GM21360 (cell line): ENCODE results near the gene DNAJB8.

ENCODE experiments used
- ATAC-seq: cut with Tn5 transposase; IDR thresholded peaks from one replicate; pipeline ENCODE4 v1.9.1; 2021; ENCODE audit warnings: mild to moderate bottlenecking, moderate library complexity; ENCODE audit not compliant: unreplicated experiment

DNAJB8 gene

DNA sequence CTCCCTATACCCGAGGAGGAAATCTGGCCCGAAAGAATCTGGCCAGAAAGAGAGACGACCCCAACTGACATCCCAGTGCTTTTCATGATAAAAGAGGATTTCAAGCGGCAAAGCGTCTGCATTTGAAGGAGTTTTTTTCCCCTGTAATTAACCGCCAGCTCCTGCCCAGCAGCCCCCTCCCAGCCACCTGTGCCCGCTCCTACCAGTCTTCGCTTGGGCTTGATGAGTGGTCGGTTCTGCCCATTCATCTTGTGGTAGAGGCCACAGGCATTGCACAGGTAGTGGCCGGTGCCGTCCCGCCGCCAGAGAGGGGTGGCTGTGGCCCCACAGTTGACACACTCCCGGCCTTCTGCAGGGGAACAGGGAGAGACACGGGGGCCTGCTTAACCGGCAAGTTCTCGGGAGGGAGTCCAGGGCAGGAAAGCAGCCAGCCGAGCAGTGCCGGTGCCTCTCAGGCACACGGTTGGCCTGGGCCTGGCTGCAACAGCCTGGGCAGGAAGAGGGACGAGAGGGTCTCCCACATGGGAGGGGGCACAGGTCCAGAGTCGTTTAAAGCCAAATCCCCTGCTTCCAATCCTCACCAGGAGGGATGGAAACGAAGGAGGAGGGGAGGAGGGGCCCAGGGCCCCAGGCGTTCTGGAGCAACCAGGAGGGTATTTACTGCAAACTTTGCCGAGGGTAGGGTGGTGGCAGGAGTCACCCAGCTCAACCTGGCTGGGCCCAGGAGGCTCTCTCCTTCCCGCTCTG is 17.1 kb upstream of the DNAJB8 start:
- no peak for ATAC-seq

DNA sequence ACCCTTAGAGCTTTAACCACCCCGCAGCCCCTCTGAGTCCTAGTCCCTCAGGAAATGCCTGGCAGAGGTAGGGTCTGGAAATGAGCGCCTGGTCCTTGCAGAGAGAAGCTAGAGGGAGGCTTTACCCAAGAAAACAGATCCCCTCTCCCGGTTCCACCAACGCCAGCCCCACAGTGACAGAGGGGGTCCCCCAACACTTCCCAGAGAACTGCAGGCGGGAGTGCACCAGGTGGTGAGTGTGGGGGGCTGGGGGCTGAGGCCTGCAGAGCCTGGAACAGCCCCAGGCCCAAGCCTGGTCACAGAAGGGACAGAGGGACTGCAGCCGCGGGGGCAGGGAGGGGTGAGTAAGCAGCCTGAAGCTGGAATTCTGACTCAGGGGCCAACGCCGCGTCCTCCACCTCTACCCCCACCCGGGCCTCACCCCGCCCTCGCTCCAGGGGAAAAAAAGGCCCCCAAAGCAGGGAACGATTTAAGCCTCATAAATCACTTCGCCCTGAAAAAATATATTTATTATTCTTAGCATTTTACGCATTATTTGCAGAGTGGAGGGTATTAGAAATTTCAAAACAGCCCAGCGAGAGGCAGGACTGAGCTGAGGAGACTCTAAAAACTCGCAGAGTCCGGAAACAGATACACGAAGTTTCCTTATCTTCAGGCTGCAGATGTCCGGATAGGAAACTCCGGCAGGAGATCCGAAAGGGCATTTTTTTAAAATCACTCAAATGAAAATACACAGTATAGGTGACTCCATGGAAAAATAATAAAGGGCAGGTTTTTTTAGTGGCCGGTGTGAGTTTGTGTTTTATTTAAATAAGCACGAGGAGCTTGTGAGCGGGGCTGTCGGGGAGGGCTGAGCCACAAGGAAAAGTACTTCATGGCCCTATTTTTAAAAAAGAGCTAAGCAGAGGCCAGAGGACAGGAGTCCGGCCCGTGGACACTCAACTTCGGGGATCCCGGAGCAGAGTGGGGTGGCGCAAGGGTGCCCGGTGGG is 16.3 kb upstream of the DNAJB8 start:
- ATAC-seq, result no peak

DNA sequence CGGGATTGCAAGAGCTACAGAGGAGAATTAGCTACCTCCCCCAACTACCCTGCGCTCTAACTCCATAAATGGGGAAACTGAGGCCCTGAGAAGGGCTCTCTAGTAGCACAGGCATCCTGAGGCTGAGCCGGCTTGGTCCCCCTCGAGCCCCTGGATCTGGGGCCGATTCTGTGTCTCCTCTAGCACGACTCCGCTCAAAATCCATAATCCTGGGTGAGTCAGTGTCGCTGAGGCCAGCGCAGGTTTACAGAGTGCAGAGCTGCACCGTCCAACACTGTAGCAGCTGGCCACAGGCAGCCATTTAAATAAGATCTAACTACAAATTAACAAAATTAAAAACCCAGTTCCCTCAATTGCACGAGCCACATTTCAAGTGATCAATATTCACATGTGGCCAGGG is 15.5 kb upstream of the DNAJB8 start:
- no peak for ATAC-seq

DNA sequence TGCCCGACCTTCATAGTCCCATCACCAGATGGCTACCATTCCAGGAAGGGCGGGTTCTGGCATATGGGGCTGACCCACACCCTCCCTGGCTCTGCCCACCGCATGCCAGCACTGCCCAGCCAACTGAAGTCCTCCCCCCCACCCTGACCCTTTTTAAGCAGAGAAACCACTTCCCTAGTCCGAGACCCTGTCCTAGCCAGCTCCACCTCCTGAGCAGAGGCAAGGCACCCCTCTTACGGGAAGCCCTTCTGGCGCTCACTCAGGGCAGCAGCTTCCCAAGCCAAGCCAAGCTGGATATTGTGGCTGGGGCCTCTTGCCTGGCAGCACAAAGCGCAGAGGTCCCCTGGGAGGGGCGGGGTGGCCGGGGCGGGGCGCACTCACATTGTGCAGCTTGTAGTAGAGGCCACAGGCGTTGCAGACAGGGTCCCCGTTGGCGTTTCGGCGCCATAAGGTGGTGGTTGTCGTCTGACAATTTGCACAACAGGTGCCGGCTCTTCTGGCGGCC is 14.8 kb upstream of the DNAJB8 start:
- ATAC-seq, result no peak

DNA sequence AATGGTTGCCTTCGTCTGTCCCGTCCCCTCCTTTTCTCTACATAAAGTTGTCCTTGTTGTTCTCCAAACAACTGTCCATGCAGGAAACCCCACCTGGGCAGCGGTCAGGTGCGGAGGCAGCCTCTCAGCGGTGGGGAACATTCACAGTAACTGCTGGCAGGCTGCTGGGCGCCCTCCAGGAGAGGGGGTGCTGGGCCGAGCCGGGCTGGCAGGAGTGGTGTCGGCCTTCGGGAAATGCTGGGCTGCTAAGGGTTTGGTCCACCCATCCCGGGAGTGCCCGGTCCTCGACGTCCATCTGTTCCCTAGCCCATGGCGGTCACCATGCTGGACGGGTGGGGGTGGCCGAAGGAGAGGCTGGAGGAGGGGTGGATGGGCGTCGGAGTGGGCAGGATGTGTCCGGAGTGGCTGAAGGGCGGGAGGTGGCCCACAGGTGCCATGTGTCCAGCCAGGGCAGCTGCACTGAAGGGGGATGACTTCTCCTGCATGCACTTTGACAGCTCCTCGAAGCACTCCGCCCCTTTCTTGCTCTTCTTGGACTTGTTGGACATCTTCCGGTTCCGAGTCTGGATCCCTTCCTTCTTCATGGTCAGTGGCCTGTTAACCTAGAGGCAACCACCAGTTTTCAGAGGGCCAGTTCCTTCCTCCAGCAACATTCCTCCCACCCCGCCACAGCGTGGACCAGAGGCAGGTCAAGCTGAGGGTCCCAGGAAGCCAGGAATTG is 14.2 kb upstream of the DNAJB8 start:
- ATAC-seq, result no peak

DNA sequence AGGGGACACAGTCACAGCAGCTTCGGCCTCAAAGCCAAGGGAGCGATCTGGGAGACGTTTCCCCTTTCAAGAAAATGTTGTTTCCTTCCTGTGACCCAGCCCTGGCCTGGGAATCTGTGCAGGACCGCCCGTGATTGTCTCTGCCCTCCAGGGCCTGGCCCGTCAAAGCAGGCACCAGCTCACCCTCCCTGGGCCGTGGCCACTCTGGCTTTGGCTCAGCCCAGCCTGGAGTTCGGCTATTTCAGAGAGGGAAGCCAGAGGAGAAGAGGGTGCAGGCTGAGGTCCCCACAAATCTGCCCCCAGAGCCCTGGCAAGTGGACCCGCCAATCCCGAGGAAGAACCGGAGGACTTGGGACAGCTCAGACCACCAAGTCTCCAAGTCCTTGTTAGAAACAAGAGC is 13.6 kb upstream of the DNAJB8 start:
- no peak for ATAC-seq

DNA sequence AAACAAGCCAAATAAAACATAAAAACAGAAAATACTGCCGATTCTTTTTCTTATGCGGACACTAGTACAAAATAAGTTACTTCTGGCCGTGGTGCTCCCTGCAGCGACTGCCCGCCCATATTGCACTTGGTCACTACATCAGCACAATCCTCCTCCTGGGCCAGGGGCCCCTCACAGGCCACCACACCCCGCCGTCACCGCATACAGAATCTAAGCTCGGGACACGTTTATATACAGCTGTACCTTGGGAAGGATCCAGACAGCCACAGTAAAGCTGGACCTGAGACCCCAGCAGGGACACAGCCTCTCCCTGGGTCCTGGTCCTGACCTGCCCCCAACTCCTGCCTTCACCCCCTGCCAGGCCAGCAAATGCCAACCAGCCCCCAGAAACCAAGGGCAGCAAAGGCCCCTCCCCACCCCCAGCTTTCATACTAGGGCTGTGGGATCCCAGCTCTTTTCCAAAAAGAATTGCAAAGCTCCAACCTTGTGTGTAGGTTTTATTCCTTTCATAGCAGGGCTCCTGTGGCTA is 12.9 kb upstream of the DNAJB8 start:
- ATAC-seq, result no peak

DNA sequence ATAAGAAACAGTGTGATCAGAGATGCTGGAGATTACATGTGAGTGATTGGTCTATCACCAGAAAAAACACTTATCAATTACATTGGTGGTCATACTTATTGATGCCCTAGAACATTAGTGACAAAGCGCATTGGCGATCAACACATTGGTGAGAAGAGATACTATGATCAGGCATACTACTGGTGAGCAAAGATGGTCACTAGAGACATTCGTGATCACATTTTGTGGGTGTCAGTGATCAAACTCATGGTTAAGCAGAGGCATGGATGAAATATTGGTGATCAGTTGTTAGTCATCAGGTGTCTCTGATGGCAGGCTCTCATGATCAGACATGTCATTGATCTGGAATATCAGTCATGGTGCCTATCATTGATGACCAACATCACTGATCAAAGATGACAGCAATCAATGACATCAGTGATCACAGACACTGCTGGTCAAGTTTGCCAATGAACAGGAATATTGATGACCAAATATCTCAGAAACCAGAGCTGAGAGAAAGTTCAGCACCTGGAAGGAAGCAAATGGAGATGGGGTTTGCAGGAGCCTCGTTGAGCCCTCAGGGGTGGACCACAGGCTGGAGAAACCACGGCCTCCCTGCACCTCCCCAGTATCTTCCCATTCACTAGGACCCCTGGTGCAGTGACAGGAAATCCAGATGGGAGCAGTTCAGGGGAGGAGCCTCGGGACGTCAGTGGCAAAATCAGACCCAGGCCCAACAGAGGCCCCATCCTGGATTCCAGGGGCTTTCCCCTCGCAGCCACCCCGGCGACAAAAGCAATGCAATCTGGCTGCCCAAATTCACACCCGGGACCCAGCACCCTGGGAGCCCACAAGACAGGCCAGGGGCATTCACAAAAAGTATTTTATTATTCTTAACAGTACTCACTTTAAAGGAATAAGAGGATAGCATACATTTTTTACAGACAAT is 12.2 kb upstream of the DNAJB8 start:
- ATAC-seq, result no peak

DNA sequence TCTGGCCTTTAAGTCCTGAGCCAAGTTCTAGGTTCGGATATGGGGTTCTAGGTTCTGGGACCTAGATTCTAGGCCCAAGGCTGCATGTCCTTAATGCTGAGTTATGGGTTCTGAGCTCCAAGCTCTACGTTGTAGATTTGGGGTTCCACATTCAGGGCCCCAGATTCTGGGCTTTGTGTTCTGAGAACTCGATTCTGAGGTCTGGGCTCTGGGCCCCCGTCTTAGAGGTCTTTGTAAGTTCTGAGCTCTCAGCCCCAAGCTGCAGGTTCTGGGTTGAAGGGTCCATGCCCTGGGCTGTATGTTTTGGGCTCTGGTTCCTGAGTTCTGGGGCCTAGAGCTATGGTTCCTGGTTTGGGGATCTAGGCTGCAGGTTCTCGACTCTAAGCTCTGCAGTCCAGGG is 10.0 kb upstream of the DNAJB8 start:
- no peak for ATAC-seq

DNA sequence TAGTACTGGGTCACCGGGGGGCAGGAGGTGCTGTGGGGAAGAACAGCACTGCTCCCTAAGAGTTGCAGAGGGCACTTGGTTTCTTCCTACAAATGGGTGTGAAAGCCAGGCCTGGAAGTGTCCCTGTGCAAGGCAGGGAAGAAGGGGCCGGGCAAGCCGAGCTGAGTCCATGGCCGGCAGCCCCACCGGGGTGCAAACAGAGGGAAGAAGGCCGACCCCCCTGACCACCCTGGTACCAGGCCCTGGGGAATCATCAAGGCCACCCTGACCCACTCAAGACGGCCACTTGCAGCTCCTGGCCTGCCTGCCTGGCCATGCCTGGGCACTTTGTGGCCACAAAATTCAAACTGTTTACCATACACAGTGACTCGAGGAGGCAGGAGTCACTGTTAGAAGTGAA is 8.7 kb upstream of the DNAJB8 start:
- ATAC-seq, result no peak

DNA sequence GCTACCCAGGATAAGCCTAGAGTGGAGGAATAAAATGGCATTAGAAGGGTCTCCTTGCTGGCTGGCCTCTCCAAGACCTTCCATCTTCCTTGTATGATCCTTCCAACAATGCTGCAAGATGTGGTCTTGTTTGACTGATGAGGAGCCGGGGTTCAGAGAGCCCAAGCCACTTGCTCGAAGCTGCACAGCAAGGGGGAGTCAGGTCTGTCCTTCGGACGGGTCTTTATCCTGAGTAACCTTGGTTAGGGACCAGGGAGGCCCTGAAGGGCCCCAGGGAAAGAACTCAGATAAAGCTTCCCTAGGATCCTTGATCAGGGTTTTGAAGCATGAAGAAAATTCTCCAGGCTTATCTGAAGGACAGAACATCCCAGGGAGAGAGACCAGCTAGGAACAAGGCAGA is 7.0 kb upstream of the DNAJB8 start:
- no peak for ATAC-seq

DNA sequence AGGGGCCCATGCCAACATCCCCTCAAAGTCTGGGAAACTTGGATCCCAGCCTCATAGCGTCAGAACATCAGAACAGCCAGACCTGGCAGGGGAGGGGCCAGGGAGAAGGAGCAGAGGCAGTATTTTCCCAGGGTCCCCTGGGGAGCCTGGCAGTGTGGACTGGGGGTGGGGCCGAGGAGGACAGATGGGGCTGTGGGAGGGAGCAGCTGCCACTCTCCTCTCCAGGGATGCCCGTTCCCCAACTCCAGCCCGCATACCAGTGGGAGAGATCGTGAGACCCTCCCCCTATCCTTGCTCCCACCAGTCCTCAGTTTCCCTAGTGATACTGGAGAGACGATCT is 6.5 kb upstream of the DNAJB8 start:
- ATAC-seq, result no peak

DNA sequence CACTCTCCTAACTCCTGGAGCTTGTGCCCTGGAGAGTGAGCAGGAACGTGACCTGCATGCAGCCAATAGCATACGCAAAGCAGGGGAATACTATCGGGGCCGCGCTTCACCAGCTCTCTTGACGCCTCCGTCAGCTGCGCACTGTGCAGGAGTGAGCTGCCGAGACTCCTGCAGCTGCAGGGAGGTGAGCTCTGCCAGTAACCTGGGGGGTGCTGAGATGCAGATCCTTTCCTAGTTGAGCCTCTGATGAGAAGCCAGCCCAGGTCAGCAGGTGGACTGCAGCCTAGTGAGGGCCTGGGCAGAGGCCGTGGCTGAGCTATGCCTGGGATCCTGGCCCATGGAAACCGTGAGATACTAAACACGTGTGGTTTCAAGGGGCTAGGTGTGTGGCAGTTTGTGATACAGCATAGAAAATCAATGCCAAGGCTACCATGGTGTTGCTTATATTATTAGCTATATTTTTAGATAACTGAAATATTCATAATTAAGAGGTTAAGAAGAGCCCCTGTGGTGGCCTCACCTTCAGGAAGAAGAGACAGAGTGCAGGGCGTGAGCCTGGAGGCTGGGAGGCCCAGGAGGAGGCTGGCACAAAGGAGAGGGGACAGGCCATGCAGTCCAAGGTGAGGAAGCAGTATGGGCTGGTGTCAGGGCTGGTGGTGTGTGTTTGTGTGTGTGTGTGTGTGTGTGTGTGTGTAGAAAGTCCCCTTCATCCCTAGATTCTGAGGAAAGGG is 5.9 kb upstream of the DNAJB8 start:
- ATAC-seq, result no peak

DNA sequence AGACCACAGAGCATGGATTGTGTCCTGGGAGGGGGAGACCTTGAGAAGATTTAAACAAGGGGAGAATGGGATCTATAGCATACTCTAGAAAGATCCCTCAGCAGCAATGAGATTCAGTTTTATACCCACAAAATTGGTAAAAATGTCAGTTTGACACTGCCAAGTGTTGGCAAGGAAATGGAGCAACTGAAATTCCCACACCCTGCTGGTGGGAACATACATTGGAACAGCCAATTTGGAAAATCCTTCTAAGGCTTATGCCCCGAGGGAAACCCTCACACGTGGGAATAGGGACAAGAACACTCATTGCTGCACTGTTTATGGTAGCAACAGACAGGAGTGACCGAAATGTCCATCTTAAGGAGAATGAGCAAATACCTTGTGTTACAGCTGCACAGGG is 5.0 kb upstream of the DNAJB8 start:
- ATAC-seq, result no peak

DNA sequence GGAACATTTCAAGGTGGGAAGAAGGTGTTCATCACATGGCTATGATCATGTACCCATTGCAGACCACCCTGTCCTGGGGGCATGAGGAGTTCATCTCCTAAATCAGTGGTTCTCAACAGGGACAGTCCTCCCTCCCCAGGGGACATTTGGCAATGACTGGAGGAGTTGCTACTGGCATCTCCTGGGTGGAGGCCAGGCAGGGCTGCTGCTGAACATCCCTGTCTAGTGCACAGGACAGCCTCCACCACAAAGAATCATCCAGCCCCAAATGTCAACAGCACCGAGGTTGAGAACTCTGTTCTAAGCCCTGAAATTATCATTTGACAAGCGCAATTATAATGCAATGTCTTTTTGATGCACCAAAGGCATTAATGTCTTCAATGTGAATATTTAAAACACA is 4.4 kb upstream of the DNAJB8 start:
- no peak for ATAC-seq

DNA sequence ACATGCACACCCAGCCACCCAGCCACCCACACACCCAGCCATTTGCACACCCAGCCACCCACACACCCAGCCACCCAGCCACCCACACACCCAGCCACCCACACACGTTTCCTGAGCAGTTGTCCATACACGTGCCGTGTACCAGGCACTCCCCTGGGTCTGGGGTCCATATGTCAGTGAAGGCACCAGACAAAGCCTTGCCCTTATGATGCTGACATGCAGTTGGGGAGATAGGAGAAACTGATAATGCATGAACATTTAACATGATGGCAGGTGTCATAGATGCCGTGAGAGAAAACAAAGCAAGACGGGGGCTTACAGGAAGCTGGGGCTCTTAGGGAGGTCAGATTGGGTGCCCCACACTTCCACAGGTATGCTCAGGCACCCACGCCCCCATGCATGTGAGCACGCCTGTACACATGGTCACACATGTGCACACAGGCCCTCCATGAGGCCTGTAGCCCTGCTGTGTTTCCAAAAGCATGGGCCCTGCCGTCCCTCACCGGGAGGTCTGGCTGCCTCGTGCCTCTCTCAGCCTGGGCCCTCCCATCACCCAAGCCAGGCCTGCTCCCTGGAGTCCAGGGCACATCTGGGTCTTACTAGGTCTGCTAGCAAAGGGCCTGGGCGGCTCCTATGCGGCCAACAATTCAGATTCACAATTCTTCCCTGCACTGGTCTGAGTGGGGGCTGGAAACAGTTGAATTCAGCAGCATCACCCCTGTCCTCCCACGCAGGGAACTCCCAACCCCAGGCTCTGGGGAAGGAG is 3.6 kb upstream of the DNAJB8 start:
- no peak for ATAC-seq

DNA sequence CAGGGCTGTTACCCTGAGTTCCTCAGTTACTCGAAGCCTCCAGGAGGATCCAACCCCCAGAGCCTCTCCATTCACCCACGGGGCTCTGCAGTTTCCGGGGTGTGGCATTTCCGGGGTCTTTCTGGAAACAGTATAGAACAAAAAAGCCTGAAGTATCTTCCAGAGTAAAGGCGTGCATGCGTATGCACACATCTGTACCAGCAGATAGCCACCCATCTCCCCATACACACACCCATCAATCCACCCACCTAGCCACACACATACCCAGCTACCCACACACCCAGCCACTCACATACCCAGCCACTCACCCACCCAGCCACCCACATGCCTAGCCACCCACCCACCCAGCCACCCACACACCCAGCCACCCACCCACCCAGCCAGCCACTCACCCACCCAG is 2.9 kb upstream of the DNAJB8 start:
- no peak for ATAC-seq

DNA sequence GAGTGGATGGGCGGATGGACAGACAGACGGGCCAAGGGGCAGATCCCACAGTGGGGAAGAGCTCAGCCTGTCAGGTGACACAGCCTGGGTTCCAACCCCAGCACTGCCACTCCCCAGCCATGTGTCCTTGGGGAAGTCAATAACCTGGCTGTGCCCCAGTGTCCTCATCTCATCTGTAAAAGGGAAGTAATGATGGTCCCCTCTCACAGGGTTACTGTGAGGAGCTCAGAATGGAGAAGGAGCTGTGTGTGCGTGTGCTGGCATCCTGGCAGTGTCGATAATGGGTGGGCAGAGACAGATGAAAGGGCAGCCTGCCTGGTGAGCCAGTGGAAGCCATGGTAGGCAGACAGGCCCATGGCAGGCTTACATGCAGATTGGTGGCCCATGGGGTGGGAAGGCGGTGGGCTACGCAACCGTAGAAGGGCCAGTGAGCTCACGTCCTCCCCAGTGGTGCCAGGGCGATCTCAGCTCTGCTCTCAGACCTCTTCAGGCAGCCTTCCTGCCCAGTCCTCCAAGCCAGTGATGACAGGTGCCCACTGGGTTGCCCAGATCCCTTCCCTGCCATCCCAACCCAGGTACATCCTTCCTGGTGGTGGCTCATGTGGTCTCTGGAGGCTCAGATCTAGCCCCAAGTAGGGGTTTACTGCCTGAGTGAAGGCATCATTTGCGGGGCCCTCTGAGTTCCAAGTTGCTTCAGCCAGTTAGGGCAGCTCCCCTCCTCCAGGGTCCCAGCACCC is 2.3 kb upstream of the DNAJB8 start:
- ATAC-seq, result no peak
